H9 (cell line): ENCODE measurements around the gene FAS. TPM values are rescaled to one million over a fixed set of nuclear protein-coding genes. Genes with fewer than 3 reads are reported as not detected.

Experiments
- DNase-seq: peaks from one replicate; pipeline ENCODE4 v3.0.0-alpha.2; 2017
- H2AFZ ChIP-seq: one replicate; pipeline ENCODE4 v1.6.1; 2013; ENCODE audit warnings: mild to moderate bottlenecking, low read length, control low read depth, moderate library complexity
- H2AK5ac ChIP-seq: 2 replicates; pipeline ENCODE4 v1.6.1; 2013; ENCODE audit warnings: low read length, control low read depth, mixed read lengths; ENCODE audit not compliant: insufficient read length
- H2BK120ac ChIP-seq: one replicate; pipeline ENCODE4 v1.6.1; 2013; ENCODE audit warnings: low read depth, mild to moderate bottlenecking, low read length, control low read depth, inconsistent platforms; ENCODE audit not compliant: poor library complexity, severe bottlenecking
- H2BK12ac ChIP-seq: 2 replicates; pipeline ENCODE4 v1.6.1; 2013; ENCODE audit warnings: low read length, control low read depth, mixed read lengths, low read depth; ENCODE audit not compliant: insufficient read length
- H2BK15ac ChIP-seq: 2 replicates; pipeline ENCODE4 v1.6.1; 2013; ENCODE audit warnings: low read depth, low read length, control low read depth
- H2BK20ac ChIP-seq: one replicate; pipeline ENCODE4 v1.6.1; 2013; ENCODE audit warnings: low read depth, mild to moderate bottlenecking, low read length, control low read depth, inconsistent platforms; ENCODE audit not compliant: poor library complexity, severe bottlenecking
- H2BK5ac ChIP-seq: 2 replicates; pipeline ENCODE4 v1.6.1; 2013; ENCODE audit warnings: low read length, control low read depth, mixed read lengths; ENCODE audit not compliant: insufficient read length
- H3K14ac ChIP-seq: 2 replicates; pipeline ENCODE4 v1.6.1; 2013; ENCODE audit warnings: low read length, control low read depth; ENCODE audit not compliant: insufficient read depth
- H3K18ac ChIP-seq: 2 replicates; pipeline ENCODE4 v1.6.1; 2013; ENCODE audit warnings: low read depth, mild to moderate bottlenecking, mixed read lengths, low read length, control low read depth; ENCODE audit not compliant: insufficient read length
- H3K23ac ChIP-seq: 2 replicates; pipeline ENCODE4 v1.6.1; 2013; ENCODE audit warnings: low read length, control low read depth, mixed read lengths, low read depth; ENCODE audit not compliant: insufficient read length
- H3K23me2 ChIP-seq: 2 replicates; pipeline ENCODE4 v1.6.1; 2013; ENCODE audit warnings: low read depth, mild to moderate bottlenecking, mixed read lengths, low read length, control low read depth; ENCODE audit not compliant: insufficient read length, poor library complexity, severe bottlenecking
- H3K27ac ChIP-seq: 2 replicates; pipeline ENCODE4 v1.5.1; 2013; ENCODE audit warnings: low read length, control low read depth, mixed read lengths, low read depth; ENCODE audit not compliant: insufficient read length
- H3K27me3 ChIP-seq: 2 replicates; pipeline ENCODE4 v1.6.1; 2013; ENCODE audit warnings: low read length, control low read depth, inconsistent platforms; ENCODE audit not compliant: insufficient read depth
- H3K4ac ChIP-seq: 2 replicates; pipeline ENCODE4 v1.6.1; 2013; ENCODE audit warnings: low read depth, mild to moderate bottlenecking, control low read depth, inconsistent platforms, low read length, moderate library complexity
- H3K4me1 ChIP-seq: 2 replicates; pipeline ENCODE4 v1.6.1; 2013; ENCODE audit warnings: low read length, control low read depth, inconsistent platforms; ENCODE audit not compliant: insufficient read depth
- H3K4me2 ChIP-seq: 2 replicates; pipeline ENCODE4 v1.6.1; 2013; ENCODE audit warnings: low read length, control low read depth, mixed read lengths; ENCODE audit not compliant: insufficient read length, insufficient read depth
- H3K56ac ChIP-seq: 2 replicates; pipeline ENCODE4 v1.6.1; 2013; ENCODE audit warnings: low read depth, mild to moderate bottlenecking, mixed read lengths, low read length, control low read depth; ENCODE audit not compliant: insufficient read length
- H3K79me1 ChIP-seq: 2 replicates; pipeline ENCODE4 v1.6.1; 2013; ENCODE audit warnings: low read depth, mild to moderate bottlenecking, moderate library complexity, low read length, control low read depth, inconsistent platforms; ENCODE audit not compliant: insufficient read depth, poor library complexity, severe bottlenecking
- H3K79me2 ChIP-seq: 2 replicates; pipeline ENCODE4 v1.6.1; 2013; ENCODE audit warnings: low read length, control low read depth, inconsistent platforms; ENCODE audit not compliant: insufficient read depth
- H3K9ac ChIP-seq: 2 replicates; pipeline ENCODE4 v1.6.1; 2013; ENCODE audit warnings: low read length, control low read depth, mixed read lengths; ENCODE audit not compliant: insufficient read length; ENCODE audit errors: extremely low read depth
- H3K9me3 ChIP-seq: one replicate; pipeline ENCODE4 v1.6.1; 2013; ENCODE audit warnings: low read depth, low read length, inconsistent platforms; ENCODE audit not compliant: control insufficient read depth
- H3T11ph ChIP-seq: one replicate; pipeline ENCODE4 v1.6.1; 2013; ENCODE audit warnings: mild to moderate bottlenecking, low read length, control low read depth, inconsistent platforms
- H4K20me1 ChIP-seq: one replicate; pipeline ENCODE4 v1.6.1; 2013; ENCODE audit not compliant: control insufficient read depth, insufficient read length, insufficient read depth
- H4K5ac ChIP-seq: 2 replicates; pipeline ENCODE4 v1.6.1; 2013; ENCODE audit warnings: low read depth, mild to moderate bottlenecking, mixed read lengths, low read length, control low read depth; ENCODE audit not compliant: insufficient read length
- H4K8ac ChIP-seq: replicated peaks from 2 replicates; pipeline ENCODE4 v1.6.1; 2013; ENCODE audit warnings: low read length, control low read depth, mixed read lengths, low read depth; ENCODE audit not compliant: insufficient read length
- H4K91ac ChIP-seq: 2 replicates; pipeline ENCODE4 v1.6.1; 2013; ENCODE audit warnings: low read depth, mild to moderate bottlenecking, moderate library complexity, mixed read lengths, low read length, control low read depth; ENCODE audit not compliant: insufficient read length
- H3K27ac Mint-ChIP-seq, 3 experiments: 2 replicates in 2 of 3; 3 replicates in 1 of 3; pipeline ENCODE4 v1.8.0; 2020 to 2021; ENCODE audit warnings: mixed read lengths in 3 of 3, mild to moderate bottlenecking in 1 of 3, moderate library complexity in 1 of 3
- H3K27me3 Mint-ChIP-seq: 2 replicates; pipeline ENCODE4 v1.8.0; 2021; ENCODE audit warnings: low read depth, mild to moderate bottlenecking, moderate library complexity, mixed read lengths
- H3K36me3 Mint-ChIP-seq, 3 experiments: 2 replicates in 2 of 3; 3 replicates in 1 of 3; pipeline ENCODE4 v1.8.0; 2020 to 2021; ENCODE audit warnings: low read depth in 3 of 3, mixed read lengths in 3 of 3; ENCODE audit not compliant: insufficient read depth in 1 of 3
- H3K4me1 Mint-ChIP-seq, 2 experiments: 2 replicates each; pipeline ENCODE4 v1.8.0; 2020; ENCODE audit warnings: mixed read lengths in 2 of 2
- H3K4me3 Mint-ChIP-seq, 2 experiments: 2 replicates in 1 of 2; 3 replicates in 1 of 2; pipeline ENCODE4 v1.8.0; 2020 to 2021; ENCODE audit warnings: mild to moderate bottlenecking in 2 of 2, mixed read lengths in 2 of 2, moderate library complexity in 1 of 2
- H3K9me3 Mint-ChIP-seq, 2 experiments: 2 replicates in 1 of 2; 3 replicates in 1 of 2; pipeline ENCODE4 v1.8.0; 2020; ENCODE audit warnings: mild to moderate bottlenecking in 2 of 2, mixed read lengths in 2 of 2, moderate library complexity in 1 of 2
- CTCF ChIP-seq: fragments of 200-600 bp; sonication (generic); conservative IDR thresholded peaks from 3 replicates; pipeline ENCODE4 v1.8.0; 2021; ENCODE audit warnings: antibody characterized with exemption, mild to moderate bottlenecking
- WGBS: extraction: QIAGEN DNeasy Blood & Tissue Kit; methylation state at CpG from one replicate; pipeline ENCODE4 v1.1.7; 2013; ENCODE audit warnings: missing lambda C conversion rate, low lambda C conversion rate, mixed read lengths; ENCODE audit not compliant: insufficient read length; ENCODE audit errors: extremely low coverage; 5-methylcytosine and 5-hydroxymethylcytosine counted together
- total RNA-seq: library from RNA; stranded (reverse); gene quantifications from 2 replicates; pipeline ENCODE4 v1.2.1, GENCODE V29; 2021

Gene FAS
- total RNA-seq, 1 experiment from 2014 or later, result 3.0 TPM

GRCh38 chr10:88994019-88994418 is 3.4 kb downstream of the FAS start:
- H3K27ac Mint-ChIP-seq, result no peak overlapping the region

More at GRCh38 chr10:88994019-88994418, 3.4 kb downstream of the FAS start:
- H3K4me1 Mint-ChIP-seq, result peaks cover 23 to 24% of the 10 kb centered on the region in 2 experiments
- no peak overlapping the region for H4K91ac ChIP-seq
- H3K4me3 Mint-ChIP-seq, result no peak overlapping the region
- H2BK12ac ChIP-seq, result no peak overlapping the region
- no peak for DNase-seq
- WGBS, result no CpG with 5 or more reads among the region's 1 CpG
- H2AFZ ChIP-seq, result no peak overlapping the region
- H3T11ph ChIP-seq, result no peak overlapping the region
- no peak overlapping the region for H3K14ac ChIP-seq
- no peak overlapping the region for H2BK5ac ChIP-seq
- no peak overlapping the region for H4K5ac ChIP-seq
- H2BK120ac ChIP-seq, result no peak overlapping the region
- H3K23ac ChIP-seq, result no peak overlapping the region
- no peak overlapping the region for H3K4ac ChIP-seq
- H3K36me3 Mint-ChIP-seq, result no peaks in the 10 kb centered on the region; a peak in 1 of 7 replicates
- no peak overlapping the region for H3K9ac ChIP-seq
- no peak overlapping the region for H2BK20ac ChIP-seq
- TF ChIP-seq CTCF, result no peak
- 0 out of 5 replicates have a peak, but pooled peaks cover 0 to 2% of the 10 kb centered on the region in 2 experiments for H3K9me3 Mint-ChIP-seq
- H3K18ac ChIP-seq, result no peak overlapping the region
- no peaks in the 10 kb centered on the region for H3K79me1 ChIP-seq
- H3K79me2 ChIP-seq, result no peaks in the 10 kb centered on the region
- H3K23me2 ChIP-seq, result peaks cover 18% of the 10 kb centered on the region
- no peaks in the 10 kb centered on the region; the same call in 1 of the 2 replicates for H3K27me3 ChIP-seq
- H3K56ac ChIP-seq, result no peak overlapping the region
- H4K20me1 ChIP-seq, result no peaks in the 10 kb centered on the region
- no peak overlapping the region for H3K27ac ChIP-seq
- no peaks in the 10 kb centered on the region for H3K4me1 ChIP-seq
- H3K27me3 Mint-ChIP-seq, result peaks cover 35% of the 10 kb centered on the region
- H2BK15ac ChIP-seq, result no peak overlapping the region
- no peaks in the 10 kb centered on the region for H3K9me3 ChIP-seq
- no peak overlapping the region for H2AK5ac ChIP-seq
- H4K8ac ChIP-seq, result no peak overlapping the region
- no peak overlapping the region for H3K4me2 ChIP-seq
